Sigmoid colon (tissue), 4 donors: Measurements from ENCODE around the gene CYB5B.

Source experiments
- EP300 ChIP-seq, 4 donors: sonication (generic); formaldehyde crosslinking; IDR thresholded peaks; one replicate each; pipeline ENCODE4 v1.6.1; 2017; ENCODE audit warnings: antibody characterized with exemption in 4 of 4
- POLR2A ChIP-seq, 2 donors: fragments of 450-650 bp; IDR thresholded peaks; one replicate each; pipeline ENCODE4 v1.6.1; 2016; ENCODE audit warnings: antibody characterized with exemption in 2 of 2, mild to moderate bottlenecking in 2 of 2, moderate library complexity in 2 of 2
- TF ChIP-seq, protein P1 (sequence below), 4 experiments: fragments of 450-650 bp in 3 of 4; fragments of 200-600 bp in 1 of 4; IDR thresholded peaks; one replicate each; pipeline ENCODE4 v1.5.1; 2016 to 2019; ENCODE audit warnings: antibody characterized with exemption in 4 of 4, mild to moderate bottlenecking in 3 of 4, moderate library complexity in 2 of 4

DNA sequence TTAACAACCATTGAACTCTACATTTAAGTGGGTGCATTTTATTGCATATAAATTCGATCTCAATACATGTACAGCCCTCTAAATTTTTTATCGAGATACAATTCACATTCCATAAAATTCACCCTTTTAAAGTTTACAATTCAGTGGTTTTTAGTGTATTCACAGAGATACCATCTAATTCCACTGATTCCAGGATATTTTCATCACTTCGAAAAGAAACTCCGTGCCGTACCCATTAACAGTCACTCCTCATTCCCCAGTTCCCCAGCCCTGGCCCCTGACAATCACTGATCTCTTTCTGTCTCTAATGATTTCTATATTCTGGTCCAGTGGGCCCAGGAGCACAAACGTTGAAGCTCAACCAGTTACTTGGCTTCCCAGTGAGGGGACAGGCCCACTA, 61.4 kb downstream of the CYB5B start:
- TF ChIP-seq, protein P1, sequence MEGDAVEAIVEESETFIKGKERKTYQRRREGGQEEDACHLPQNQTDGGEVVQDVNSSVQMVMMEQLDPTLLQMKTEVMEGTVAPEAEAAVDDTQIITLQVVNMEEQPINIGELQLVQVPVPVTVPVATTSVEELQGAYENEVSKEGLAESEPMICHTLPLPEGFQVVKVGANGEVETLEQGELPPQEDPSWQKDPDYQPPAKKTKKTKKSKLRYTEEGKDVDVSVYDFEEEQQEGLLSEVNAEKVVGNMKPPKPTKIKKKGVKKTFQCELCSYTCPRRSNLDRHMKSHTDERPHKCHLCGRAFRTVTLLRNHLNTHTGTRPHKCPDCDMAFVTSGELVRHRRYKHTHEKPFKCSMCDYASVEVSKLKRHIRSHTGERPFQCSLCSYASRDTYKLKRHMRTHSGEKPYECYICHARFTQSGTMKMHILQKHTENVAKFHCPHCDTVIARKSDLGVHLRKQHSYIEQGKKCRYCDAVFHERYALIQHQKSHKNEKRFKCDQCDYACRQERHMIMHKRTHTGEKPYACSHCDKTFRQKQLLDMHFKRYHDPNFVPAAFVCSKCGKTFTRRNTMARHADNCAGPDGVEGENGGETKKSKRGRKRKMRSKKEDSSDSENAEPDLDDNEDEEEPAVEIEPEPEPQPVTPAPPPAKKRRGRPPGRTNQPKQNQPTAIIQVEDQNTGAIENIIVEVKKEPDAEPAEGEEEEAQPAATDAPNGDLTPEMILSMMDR (IDR thresholded peaks at IDR 0.05), result no peak
- TF ChIP-seq EP300 (IDR thresholded peaks at IDR 0.05) (no peak), POLR2A (IDR thresholded peaks at IDR 0.05) (no peak)
